A673 (cell line): ENCODE results near the gene PSG1. TPM values are rescaled to one million over a fixed set of nuclear protein-coding genes. Genes with fewer than 3 reads are reported as not detected.
"Not testable (repeated sequence)": the region's sequence is repeated elsewhere in the genome, so short reads cannot be mapped to it uniquely, and the experiment has no call there.

Experiments used
- Bru-seq: library from RNA; stranded (reverse); fragments of 400-500 nt; gene quantifications from one replicate; lab custom pipeline; 2021; lab: Mats Ljungman, UMichigan
- BruChase-seq, 2 experiments: library from RNA; stranded (reverse); fragments of 400-500 nt; gene quantifications; one replicate each; lab custom pipeline; 2021; lab: Mats Ljungman, UMichigan
- BruUV-seq: library from RNA; stranded (reverse); fragments of 400-500 nt; replicated peaks from 2 replicates; lab custom pipeline; 2021; lab: Mats Ljungman, UMichigan
- CTCF ChIA-PET: fragments of 300-600 bp; sonication (Branson Sonifier 250); formaldehyde crosslinking; loops from one replicate; lab custom pipeline; 2022; ENCODE audit warnings: antibody characterized with exemption; lab: Charles Lee
- POLR2A ChIA-PET: fragments of 300-600 bp; sonication (Branson Sonifier 250); formaldehyde crosslinking; loops from one replicate; lab custom pipeline; 2022; ENCODE audit warnings: antibody characterized with exemption; ENCODE audit not compliant: low non-redundant PET; lab: Charles Lee
- DNase-seq: peaks from one replicate; pipeline ENCODE4 v3.0.0-alpha.2; 2015; ENCODE audit warnings: low spot score
- H3K27ac ChIP-seq: fragments of 200-600 bp; sonication (generic); 2 replicates; pipeline ENCODE4 v1.5.1; 2016; ENCODE audit warnings: mixed run types, low read depth, mild to moderate bottlenecking, mixed read lengths, antibody characterized with exemption, low read length; ENCODE audit not compliant: poor library complexity, severe bottlenecking
- H3K27me3 ChIP-seq: fragments of 200-600 bp; sonication (generic); replicated peaks from 2 replicates; pipeline ENCODE4 v1.6.1; 2017; ENCODE audit warnings: mixed run types, low read depth, mild to moderate bottlenecking, mixed read lengths, antibody characterized with exemption, low read length; ENCODE audit not compliant: insufficient read depth, poor library complexity
- H3K36me3 ChIP-seq: fragments of 200-600 bp; sonication (generic); 2 replicates; pipeline ENCODE4 v1.6.1; 2016; ENCODE audit warnings: mixed run types, mild to moderate bottlenecking, mixed read lengths, antibody characterized with exemption, low read length; ENCODE audit not compliant: insufficient read depth, poor library complexity, severe bottlenecking
- H3K4me1 ChIP-seq: fragments of 200-600 bp; sonication (generic); 2 replicates; pipeline ENCODE4 v1.6.1; 2017; ENCODE audit warnings: mixed run types, mild to moderate bottlenecking, mixed read lengths, antibody characterized with exemption, low read length; ENCODE audit not compliant: insufficient read depth, poor library complexity, severe bottlenecking
- H3K4me3 ChIP-seq: fragments of 200-600 bp; sonication (generic); 2 replicates; pipeline ENCODE4 v1.5.1; 2016; ENCODE audit warnings: low read depth, mixed run types, mild to moderate bottlenecking, mixed read lengths, low read length; ENCODE audit not compliant: poor library complexity, severe bottlenecking
- H3K9me3 ChIP-seq: fragments of 200-600 bp; sonication (generic); 2 replicates; pipeline ENCODE4 v1.6.1; 2016; ENCODE audit warnings: mixed run types, low read depth, mild to moderate bottlenecking, mixed read lengths, antibody characterized with exemption, low read length; ENCODE audit not compliant: poor library complexity, severe bottlenecking
- EZH2 ChIP-seq: fragments of 200-600 bp; sonication (generic); IDR thresholded peaks from 2 replicates; pipeline ENCODE4 v1.6.1; 2017; ENCODE audit warnings: borderline replicate concordance, low read depth, mild to moderate bottlenecking, mixed read lengths, antibody characterized with exemption, low read length; ENCODE audit not compliant: poor library complexity, severe bottlenecking
- intact Hi-C: fragments of 100-400 bp; cut with micrococcal nuclease; formaldehyde crosslinking; loops from one replicate; pipeline ENCODE4 v1.10.0; 2022; ENCODE audit not compliant: unreplicated experiment
- long read RNA-seq: library from polyadenylated mRNA; stranded (forward); transcript quantifications from one replicate; pipeline ENCODE4 v2.0.0, GENCODE V29; 2022
- total RNA-seq: library from RNA; stranded (reverse); gene quantifications from 2 replicates; pipeline ENCODE4 v1.2.3, GENCODE V29; 2021
- TF ChIP-seq, protein P1 (sequence below): fragments of 300-800, 200-600 bp; sonication (generic); conservative IDR thresholded peaks from 2 replicates; pipeline ENCODE4 v1.5.1; 2017; ENCODE audit warnings: low read depth, mild to moderate bottlenecking, antibody characterized with exemption, low read length, moderate library complexity, mixed read lengths

PSG1 gene
- total RNA-seq (not detected in 2 replicates), Bru-seq, nascent RNA (not detected), BruChase-seq, experiment 1, labeled RNA remaining after a 2-hour chase (not detected), BruChase-seq, experiment 2, labeled RNA remaining after a 6-hour chase (not detected)
- long read RNA-seq, result 0 reads

DNA sequence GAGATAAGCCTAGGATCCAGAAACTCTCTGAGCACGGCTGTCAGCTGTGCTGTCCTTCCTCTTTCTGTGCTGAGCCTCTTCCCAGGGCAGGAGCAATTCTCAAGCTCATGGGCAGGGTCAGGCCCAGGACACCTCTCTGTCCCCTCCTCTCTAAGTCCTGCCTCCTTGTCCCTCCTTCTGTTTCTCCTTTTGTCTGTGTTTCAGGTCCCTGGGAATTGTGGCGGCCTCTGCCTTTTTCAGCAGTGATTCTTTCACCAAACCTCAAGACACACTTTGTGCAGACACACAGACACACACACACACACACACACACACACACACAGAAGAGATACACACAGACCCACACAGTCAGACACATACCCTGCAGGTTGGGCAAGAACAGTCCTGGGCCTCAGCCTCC lies at the start of gene PSG1:
Gene PSG1, minus strand, starts transcription at position 101 of the 400 bp plus-strand sequence. CDS start 132 bp downstream, outside the sequence.
- DNase-seq, result no peak
- intact Hi-C loops, result no loop called here
- POLR2A ChIA-PET, result no interaction called here
- no TSS peak for BruUV-seq
- Histone ChIP-seq H3K36me3 (no peaks in the 10 kb centered on the region), H3K4me3 (no peak within 1 kb of the TSS), H3K27ac (no peak within 1 kb of the TSS), H3K9me3 (no peaks in the 10 kb centered on the region), H3K27me3 (peaks cover 3% of the 10 kb centered on the region), H3K4me1 (no peaks in the 10 kb centered on the region)
- no peak for TF ChIP-seq EZH2
- TF ChIP-seq, protein P1, sequence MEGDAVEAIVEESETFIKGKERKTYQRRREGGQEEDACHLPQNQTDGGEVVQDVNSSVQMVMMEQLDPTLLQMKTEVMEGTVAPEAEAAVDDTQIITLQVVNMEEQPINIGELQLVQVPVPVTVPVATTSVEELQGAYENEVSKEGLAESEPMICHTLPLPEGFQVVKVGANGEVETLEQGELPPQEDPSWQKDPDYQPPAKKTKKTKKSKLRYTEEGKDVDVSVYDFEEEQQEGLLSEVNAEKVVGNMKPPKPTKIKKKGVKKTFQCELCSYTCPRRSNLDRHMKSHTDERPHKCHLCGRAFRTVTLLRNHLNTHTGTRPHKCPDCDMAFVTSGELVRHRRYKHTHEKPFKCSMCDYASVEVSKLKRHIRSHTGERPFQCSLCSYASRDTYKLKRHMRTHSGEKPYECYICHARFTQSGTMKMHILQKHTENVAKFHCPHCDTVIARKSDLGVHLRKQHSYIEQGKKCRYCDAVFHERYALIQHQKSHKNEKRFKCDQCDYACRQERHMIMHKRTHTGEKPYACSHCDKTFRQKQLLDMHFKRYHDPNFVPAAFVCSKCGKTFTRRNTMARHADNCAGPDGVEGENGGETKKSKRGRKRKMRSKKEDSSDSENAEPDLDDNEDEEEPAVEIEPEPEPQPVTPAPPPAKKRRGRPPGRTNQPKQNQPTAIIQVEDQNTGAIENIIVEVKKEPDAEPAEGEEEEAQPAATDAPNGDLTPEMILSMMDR, result no peak
- CTCF ChIA-PET, result no interaction called here

DNA sequence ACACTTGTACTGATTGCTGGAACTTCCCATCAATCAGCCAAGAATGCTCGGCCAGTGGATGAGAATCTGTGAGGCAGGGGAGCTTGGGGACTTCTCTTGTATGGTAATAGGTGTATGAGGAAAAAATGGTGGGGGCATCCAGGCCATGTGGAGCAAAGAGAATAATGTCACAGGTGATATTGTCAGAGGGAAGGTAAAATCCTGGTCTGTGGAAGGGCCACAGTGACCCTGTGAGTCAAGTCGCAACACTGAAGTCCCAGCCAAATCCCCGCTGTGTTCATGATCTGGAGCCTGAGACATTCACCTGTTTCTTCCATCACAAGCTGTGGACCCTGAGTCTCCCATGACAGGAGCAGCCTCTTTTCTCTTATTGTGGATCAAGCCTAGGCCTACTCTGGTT lies 49.4 kb upstream of the PSG1 start:
- POLR2A ChIA-PET, result no interaction called here
- no peak for DNase-seq
- BruUV-seq, result no TSS peak
- TF ChIP-seq EZH2, result no peak
- Histone ChIP-seq H3K9me3 (no peaks in the 10 kb centered on the region), H3K27me3 (peaks cover 4% of the 10 kb centered on the region), H3K36me3 (no peaks in the 10 kb centered on the region), H3K27ac (no peak overlapping the region), H3K4me3 (no peak overlapping the region), H3K4me1 (no peaks in the 10 kb centered on the region)
- CTCF ChIA-PET, result no interaction called here
- intact Hi-C loops, result no loop called here

- Histone ChIP-seq H3K9me3 (no peaks in the 10 kb centered on the region), H3K27ac (no peak overlapping the region), H3K27me3 (peaks cover 4% of the 10 kb centered on the region), H3K4me1 (no peaks in the 10 kb centered on the region), H3K4me3 (no peak overlapping the region), H3K36me3 (no peaks in the 10 kb centered on the region)
- POLR2A ChIA-PET, result no interaction called here
- TF ChIP-seq, protein P1, result no peak
- TF ChIP-seq EZH2, result no peak
- BruUV-seq, result no TSS peak
- intact Hi-C loops, result no loop called here
- DNase-seq, result no peak
- CTCF ChIA-PET, result no interaction called here
Measured at GRCh38 chr19:42926781-42927180, 47.3 kb upstream of the PSG1 start.

DNA sequence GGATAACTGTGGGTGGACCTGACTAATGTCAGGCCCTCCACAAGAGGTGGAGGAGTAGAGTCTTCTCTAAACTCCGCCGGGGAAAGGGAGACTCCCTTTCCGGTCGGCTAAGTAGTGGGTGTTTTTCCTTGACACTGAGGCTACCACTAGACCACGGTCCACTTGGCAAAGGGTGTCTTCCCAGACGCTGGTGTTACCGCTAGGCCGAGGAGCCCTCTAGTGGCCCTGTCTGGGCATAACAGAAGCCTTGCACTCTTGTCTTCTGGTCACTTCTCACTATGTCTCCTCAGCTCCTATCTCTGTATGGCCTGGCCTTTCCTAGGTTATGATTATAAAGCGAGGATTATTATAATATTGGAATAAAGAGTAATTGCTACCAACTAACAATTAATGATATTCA lies 43.6 kb upstream of the PSG1 start:
- POLR2A ChIA-PET, H3K36me3 ChIP-seq, H3K9me3 ChIP-seq, intact Hi-C loops, BruUV-seq, H3K4me3 ChIP-seq, CTCF ChIA-PET, H3K4me1 ChIP-seq, H3K27me3 ChIP-seq, H3K27ac ChIP-seq: not testable (repeated sequence)
- DNase-seq, result peak; percentile 50
- TF ChIP-seq, protein P1, result peak; percentile 73

DNA sequence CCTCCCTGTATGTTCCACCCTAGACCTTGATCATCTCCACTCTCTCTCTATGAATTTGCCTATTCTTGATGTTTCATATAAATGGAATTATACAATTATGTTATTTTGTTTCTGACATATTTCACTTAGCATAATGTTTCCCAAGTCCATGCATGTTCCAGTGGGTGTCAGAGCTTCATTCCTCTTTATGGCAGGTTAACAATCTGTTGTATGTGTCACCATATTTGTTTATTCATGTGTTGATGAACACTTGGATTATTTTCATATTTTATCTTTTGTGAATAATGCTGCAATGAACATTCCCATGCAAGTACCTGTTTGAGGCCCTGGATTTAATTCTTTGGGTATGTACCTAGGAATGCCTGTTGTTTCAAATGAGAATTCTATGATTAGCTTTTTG lies 41.5 kb upstream of the PSG1 start:
- H3K27ac ChIP-seq, intact Hi-C loops, H3K27me3 ChIP-seq, H3K4me3 ChIP-seq, H3K36me3 ChIP-seq, H3K4me1 ChIP-seq, POLR2A ChIA-PET, H3K9me3 ChIP-seq, CTCF ChIA-PET, BruUV-seq, DNase-seq: not testable (repeated sequence)
